Erythroblast (primary cell): ENCODE measurements around the gene CFAP410.
A peak's percentile ranks its signal among the peaks of the same experiment; 100 is the strongest.

Experiments used
- DNase-seq, 2 experiments: peaks; one replicate each; lab custom pipeline; 2025; lab: John Stamatoyannopoulos, UW
- GATA1 ChIP-seq: IDR thresholded peaks from 2 replicates; pipeline ENCODE4 v1.6.1; 2011; ENCODE audit warnings: low read depth, mild to moderate bottlenecking, control low read depth, low read length, moderate library complexity
- POLR2A ChIP-seq: IDR thresholded peaks from 2 replicates; pipeline ENCODE4 v1.6.1; 2011; ENCODE audit warnings: mild to moderate bottlenecking, low read length

CFAP410 gene

DNA sequence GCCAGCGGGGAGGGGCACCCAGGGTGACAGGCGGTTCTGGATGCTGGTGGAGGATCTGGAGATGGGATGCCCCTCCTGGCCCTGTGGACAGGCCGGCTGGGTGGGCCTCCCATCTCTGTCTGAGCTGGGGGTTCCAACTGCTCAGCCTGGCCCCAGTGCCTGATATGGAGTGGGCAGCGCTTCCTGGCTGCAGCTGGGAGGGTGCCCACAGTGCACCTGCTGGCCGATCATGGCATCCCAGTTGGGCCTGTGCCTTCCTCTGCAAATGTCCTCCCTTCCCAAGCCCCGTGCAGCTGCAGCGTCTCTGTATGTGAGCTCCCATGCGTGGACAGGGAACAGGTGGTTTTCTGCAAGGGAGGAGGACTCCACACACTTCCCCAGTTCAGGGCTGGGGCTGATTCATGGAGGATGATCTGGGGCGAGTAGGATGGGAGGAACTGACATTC, 37.2 kb downstream of the CFAP410 start:
- TF ChIP-seq POLR2A: no peak
- no peak for TF ChIP-seq GATA1
- DNase-seq: no peak

- no peak for DNase-seq
- no peak for TF ChIP-seq POLR2A
- TF ChIP-seq GATA1: no peak
These were observed 38.0 kb downstream of the CFAP410 start for GRCh38 chr21:44301141-44301540.

DNA sequence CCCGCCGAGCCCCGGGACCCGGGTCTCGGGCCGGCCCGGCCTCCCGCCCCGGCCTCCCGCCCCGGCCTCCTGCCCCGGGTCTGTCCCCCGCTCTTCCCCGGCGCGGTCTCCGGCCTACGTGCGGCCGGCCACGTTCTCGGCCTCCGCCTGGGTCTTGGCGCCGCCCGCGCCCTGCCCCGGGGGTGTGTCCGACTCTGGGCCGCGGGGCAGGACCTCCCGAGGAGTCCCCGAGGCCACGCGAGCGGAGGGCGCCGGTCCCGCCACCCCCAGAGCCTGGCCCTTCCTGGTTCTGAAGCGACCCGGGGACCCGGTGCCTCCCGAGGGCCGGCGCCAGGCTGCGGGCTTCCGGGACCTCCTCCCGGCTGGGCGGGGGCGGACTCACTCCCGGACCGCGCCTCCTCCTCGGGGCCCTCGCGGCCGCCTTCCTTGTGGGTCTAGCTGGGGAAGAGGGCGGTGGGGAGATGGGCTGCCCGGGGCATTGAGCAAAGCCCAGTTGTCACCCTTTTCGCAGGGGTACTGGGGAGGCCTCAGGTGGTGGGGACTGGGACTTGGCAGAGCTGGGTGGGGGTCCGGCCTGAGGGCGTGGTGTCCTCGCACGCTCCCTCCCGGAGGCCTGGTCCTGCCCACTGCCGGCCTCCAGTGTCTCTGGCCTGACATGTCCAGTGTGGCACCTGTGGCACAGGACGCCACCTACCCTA, 38.8 kb downstream of the CFAP410 start:
- DNase-seq: peak; percentile 58 to 70
- no peak for TF ChIP-seq GATA1
- TF ChIP-seq POLR2A: no peak

GRCh38 chr21:44299458-44300261, 39.5 kb downstream of the CFAP410 start, which contains the start of gene PFKL:
PFKL (plus strand) TSS chr21:44300053; CDS start chr21:44300106, 53 bp downstream.
- peak; percentile 71 to 77 for DNase-seq
- no peak for TF ChIP-seq POLR2A
- TF ChIP-seq GATA1: no peak

- peak; percentile 34 to 35 for DNase-seq
- no peak for TF ChIP-seq POLR2A
- no peak for TF ChIP-seq GATA1
These were observed 40.1 kb downstream of the CFAP410 start for GRCh38 chr21:44299085-44299457.

DNA sequence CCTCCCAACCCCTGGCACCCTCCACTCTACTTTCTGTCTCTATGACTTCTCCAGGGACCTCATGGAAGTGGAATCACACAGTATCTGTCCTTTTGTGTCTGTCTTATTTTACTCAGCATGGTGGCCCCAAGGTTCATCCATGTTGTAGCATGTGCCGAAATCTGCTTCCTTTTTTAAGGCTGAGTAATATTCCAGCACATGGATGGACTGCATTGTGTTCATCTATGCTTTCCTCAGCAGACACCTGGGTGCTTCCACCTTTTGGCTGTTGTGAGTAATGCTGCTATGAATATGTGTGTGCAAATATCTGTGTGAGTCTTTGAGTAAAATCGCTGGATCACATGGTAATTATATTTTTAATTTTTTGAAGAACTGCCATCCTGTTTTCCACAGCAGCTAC, 40.9 kb downstream of the CFAP410 start:
- DNase-seq: no peak
- no peak for TF ChIP-seq POLR2A
- TF ChIP-seq GATA1: no peak

GRCh38 chr21:44297525-44298290, 41.5 kb downstream of the CFAP410 start:
- TF ChIP-seq GATA1: no peak
- no peak for TF ChIP-seq POLR2A
- peak; percentile 69 to 77 for DNase-seq

DNA sequence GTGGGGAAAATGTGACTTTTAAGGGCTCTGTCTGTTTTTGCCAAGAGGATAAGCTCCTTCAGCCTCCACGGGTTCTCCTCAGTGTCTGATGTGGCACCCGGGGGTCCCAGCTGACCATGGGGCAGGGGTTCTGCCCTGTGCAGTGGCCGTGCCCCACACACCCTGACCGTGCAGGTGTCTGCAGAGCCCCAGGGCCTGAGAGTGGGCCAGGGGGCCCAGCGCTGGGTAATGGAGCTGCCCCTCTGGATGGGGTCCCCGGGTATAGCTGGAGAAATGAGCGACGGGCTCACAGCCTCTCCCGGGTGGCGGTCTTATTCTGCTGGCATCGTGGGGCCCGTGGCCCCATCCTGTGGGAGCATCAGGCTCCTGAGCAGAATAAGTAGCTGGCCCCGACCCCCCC, 42.3 kb downstream of the CFAP410 start:
- TF ChIP-seq GATA1: no peak
- TF ChIP-seq POLR2A: no peak
- no peak for DNase-seq

GRCh38 chr21:44296103-44296519, 43.1 kb downstream of the CFAP410 start:
- TF ChIP-seq POLR2A: no peak
- no peak for TF ChIP-seq GATA1
- no peak for DNase-seq

DNA sequence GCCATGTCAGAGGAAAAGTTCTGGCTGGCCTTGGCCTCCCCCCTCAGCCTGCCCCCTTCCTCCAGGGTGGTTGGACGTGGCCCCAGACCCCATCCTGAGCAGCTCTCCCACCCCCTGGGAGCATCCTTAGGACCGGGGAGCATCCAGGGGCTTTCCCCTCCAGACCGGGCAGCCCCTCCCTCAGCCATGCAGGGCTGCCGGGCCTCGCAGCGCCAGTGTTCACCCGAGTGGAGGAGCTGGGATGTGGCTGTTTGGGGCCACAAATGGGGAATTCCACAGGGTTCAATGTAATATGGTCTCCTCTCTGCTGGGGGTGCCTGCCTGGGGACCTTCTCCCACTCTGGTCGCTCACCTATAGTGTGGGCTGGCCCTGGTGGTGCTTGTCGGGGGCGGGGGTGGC, 43.5 kb downstream of the CFAP410 start:
- no peak for DNase-seq
- TF ChIP-seq GATA1 (no peak), POLR2A (no peak)

DNA sequence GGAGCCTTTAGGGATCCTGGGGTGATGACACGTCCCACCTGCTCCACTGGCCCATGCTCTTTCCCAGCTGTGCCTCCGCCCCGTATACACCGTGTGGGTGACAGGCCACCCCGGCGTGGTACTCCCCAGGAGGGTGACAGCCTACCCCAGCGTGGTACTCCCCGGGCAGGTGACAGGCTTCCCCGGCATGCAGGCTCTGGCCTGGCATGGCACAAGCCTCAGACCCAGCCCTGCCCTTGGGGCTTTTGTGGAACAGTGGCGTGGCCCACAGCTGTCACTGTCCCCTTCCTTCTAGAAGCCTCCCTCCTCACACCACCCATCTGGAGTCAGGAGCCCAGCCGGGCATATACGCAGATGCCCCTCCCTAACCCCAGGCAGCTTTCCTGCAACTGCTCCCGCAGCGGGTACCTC, 44.0 kb downstream of the CFAP410 start:
- DNase-seq: no peak
- TF ChIP-seq GATA1: no peak
- TF ChIP-seq POLR2A: no peak

DNA sequence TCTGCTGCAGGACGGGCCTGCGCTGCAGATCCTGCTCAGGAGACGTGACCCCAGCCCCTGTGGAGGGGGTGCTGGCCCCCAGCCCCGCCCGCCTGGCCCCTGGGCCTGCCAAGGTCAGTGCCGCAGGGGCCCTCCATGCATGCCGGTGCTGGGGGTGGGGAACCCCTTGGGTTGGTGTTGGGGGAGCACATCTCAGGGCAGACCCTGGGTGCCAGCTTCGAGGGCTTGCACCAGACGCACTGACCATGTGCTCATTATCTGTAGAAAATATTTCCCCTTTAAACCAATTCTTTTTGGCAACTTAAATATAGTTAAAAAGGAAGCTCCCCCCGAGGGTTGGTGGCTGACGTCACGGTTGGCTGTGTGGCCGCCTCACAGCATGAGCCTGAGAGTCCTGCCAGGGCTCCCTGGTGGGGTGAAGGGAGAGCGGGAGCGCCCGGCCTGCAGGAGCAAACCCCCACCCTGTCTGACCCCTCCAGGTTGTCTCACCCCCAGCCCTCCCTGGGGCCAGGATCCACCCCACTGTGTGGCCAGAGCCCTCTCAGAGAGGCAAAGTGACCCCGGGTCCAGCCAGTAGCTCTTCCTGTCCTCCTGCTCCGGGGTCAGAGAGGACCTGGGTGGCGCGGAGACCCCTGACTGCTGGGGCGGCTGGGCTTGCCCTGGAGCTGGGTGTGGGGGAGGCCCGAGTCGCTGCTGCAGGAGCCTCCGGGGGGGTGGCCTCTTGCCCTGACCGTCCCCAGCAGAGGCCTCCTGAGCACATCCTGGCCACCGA, 44.6 kb downstream of the CFAP410 start:
- no peak for DNase-seq
- TF ChIP-seq GATA1: no peak
- TF ChIP-seq POLR2A: no peak
